HUES64 (cell line): ENCODE results near the gene ROBO2.
A peak's percentile ranks its signal among the peaks of the same experiment; 100 is the strongest.

ENCODE experiments used
- H3K27ac ChIP-seq: 2 replicates; pipeline ENCODE4 v1.7.0; 2013; ENCODE audit warnings: low read depth, low read length, inconsistent platforms
- H3K27me3 ChIP-seq: 2 replicates; pipeline ENCODE4 v1.6.1; 2013; ENCODE audit warnings: mild to moderate bottlenecking, low read length; ENCODE audit not compliant: insufficient read depth
- H3K36me3 ChIP-seq: 2 replicates; pipeline ENCODE4 v1.6.1; 2013; ENCODE audit warnings: mild to moderate bottlenecking, low read length; ENCODE audit not compliant: insufficient read depth
- H3K4me1 ChIP-seq: 2 replicates; pipeline ENCODE4 v1.6.1; 2013; ENCODE audit warnings: mild to moderate bottlenecking, low read length, moderate library complexity; ENCODE audit not compliant: insufficient read depth
- H3K4me3 ChIP-seq: 2 replicates; pipeline ENCODE4 v1.5.1; 2013; ENCODE audit warnings: mild to moderate bottlenecking, low read length, moderate library complexity
- H3K9ac ChIP-seq: 2 replicates; pipeline ENCODE4 v1.6.1; 2013; ENCODE audit warnings: mild to moderate bottlenecking, low read depth, low read length
- H3K9me3 ChIP-seq: 2 replicates; pipeline ENCODE4 v1.6.1; 2013; ENCODE audit warnings: low read depth, low read length; ENCODE audit not compliant: insufficient read depth
- WGBS: fragments of 150-250, 120-280 bp; methylation state at CpG from one replicate; pipeline ENCODE4 v1.1.7; 2013; ENCODE audit warnings: missing lambda C conversion rate; 5-methylcytosine and 5-hydroxymethylcytosine counted together

ROBO2 gene

GRCh38 chr3:77078279-77078678, 38.4 kb downstream of the ROBO2 start:
- Histone ChIP-seq H3K9me3 (no peaks in the 10 kb centered on the region), H3K4me1 (peaks cover 32% of the 10 kb centered on the region), H3K4me3 (no peak overlapping the region), H3K27me3 (no peaks in the 10 kb centered on the region), H3K27ac (no peak overlapping the region), H3K9ac (no peak overlapping the region), H3K36me3 (no peaks in the 10 kb centered on the region)
- 91% methylated on average over 2 of the region's 2 CpGs for WGBS

- WGBS, result 48% methylated on average over 10 of the region's 12 CpGs
- Histone ChIP-seq H3K4me1 (peaks cover 25% of the 10 kb centered on the region), H3K9me3 (no peaks in the 10 kb centered on the region), H3K27ac (peak overlapping the region; percentile 77; the same call in 1 of the 2 replicates), H3K27me3 (no peaks in the 10 kb centered on the region), H3K36me3 (no peaks in the 10 kb centered on the region), H3K4me3 (0 out of 2 replicates have a peak overlapping the region, but pooled peaks have one; percentile 1), H3K9ac (no peak overlapping the region)
These were observed 40.2 kb downstream of the ROBO2 start for GRCh38 chr3:77079988-77080610.

GRCh38 chr3:77081240-77081661, 41.4 kb downstream of the ROBO2 start:
- WGBS, result 95% methylated on average over 3 of the region's 3 CpGs
- Histone ChIP-seq H3K4me1 (peaks cover 25% of the 10 kb centered on the region), H3K9ac (no peak overlapping the region), H3K36me3 (no peaks in the 10 kb centered on the region), H3K27me3 (no peaks in the 10 kb centered on the region), H3K4me3 (no peak overlapping the region), H3K27ac (no peak overlapping the region), H3K9me3 (no peaks in the 10 kb centered on the region)

- no peak overlapping the region for H3K9ac ChIP-seq
- no peaks in the 10 kb centered on the region for H3K27me3 ChIP-seq
- H3K27ac ChIP-seq, result no peak overlapping the region
- 93% methylated on average over 2 of the region's 2 CpGs for WGBS
- no peaks in the 10 kb centered on the region for H3K9me3 ChIP-seq
- H3K4me3 ChIP-seq, result no peak overlapping the region
- peaks cover 21% of the 10 kb centered on the region for H3K4me1 ChIP-seq
- no peaks in the 10 kb centered on the region for H3K36me3 ChIP-seq
These were observed 44.6 kb downstream of the ROBO2 start for GRCh38 chr3:77084511-77084910.

GRCh38 chr3:77086408-77086807, 46.5 kb downstream of the ROBO2 start:
- Histone ChIP-seq H3K27me3 (no peaks in the 10 kb centered on the region), H3K4me1 (peaks cover 3% of the 10 kb centered on the region; the same call in 1 of the 2 replicates), H3K36me3 (no peaks in the 10 kb centered on the region), H3K9ac (no peak overlapping the region), H3K4me3 (no peak overlapping the region), H3K9me3 (no peaks in the 10 kb centered on the region), H3K27ac (no peak overlapping the region)
- WGBS, result 94% methylated on average over 5 of the region's 6 CpGs

GRCh38 chr3:77091809-77092208, 51.9 kb downstream of the ROBO2 start:
- Histone ChIP-seq H3K36me3 (no peaks in the 10 kb centered on the region), H3K9ac (no peak overlapping the region), H3K4me3 (no peak overlapping the region), H3K27me3 (no peaks in the 10 kb centered on the region), H3K27ac (no peak overlapping the region), H3K9me3 (no peaks in the 10 kb centered on the region), H3K4me1 (peaks cover 4% of the 10 kb centered on the region)
- WGBS, result 98% methylated on average over 5 of the region's 5 CpGs

GRCh38 chr3:77093101-77093500, 53.2 kb downstream of the ROBO2 start:
- WGBS, result 69% methylated on average over 2 of the region's 2 CpGs
- no peaks in the 10 kb centered on the region for H3K27me3 ChIP-seq
- H3K27ac ChIP-seq, result no peak overlapping the region

GRCh38 chr3:77096145-77096544, 56.2 kb downstream of the ROBO2 start:
- Histone ChIP-seq H3K9ac (no peak overlapping the region), H3K4me3 (no peak overlapping the region), H3K27ac (no peak overlapping the region), H3K4me1 (peaks cover 4% of the 10 kb centered on the region), H3K36me3 (no peaks in the 10 kb centered on the region), H3K9me3 (no peaks in the 10 kb centered on the region), H3K27me3 (no peaks in the 10 kb centered on the region)
- WGBS, result 94% methylated on average over 1 of the region's 1 CpG

More at GRCh38 chr3:77093101-77093500, 53.2 kb downstream of the ROBO2 start:
- Histone ChIP-seq H3K9me3 (no peaks in the 10 kb centered on the region), H3K36me3 (no peaks in the 10 kb centered on the region), H3K4me3 (no peak overlapping the region), H3K4me1 (peaks cover 4% of the 10 kb centered on the region), H3K9ac (no peak overlapping the region)

- Histone ChIP-seq H3K36me3 (no peaks in the 10 kb centered on the region), H3K9ac (no peak overlapping the region), H3K4me3 (no peak overlapping the region), H3K27me3 (no peaks in the 10 kb centered on the region), H3K9me3 (no peaks in the 10 kb centered on the region), H3K4me1 (peaks cover 4% of the 10 kb centered on the region), H3K27ac (no peak overlapping the region)
- 95% methylated on average over 10 of the region's 12 CpGs for WGBS
These were observed 57.3 kb downstream of the ROBO2 start for GRCh38 chr3:77096966-77097890.

- Histone ChIP-seq H3K4me1 (no peaks in the 10 kb centered on the region), H3K4me3 (no peak overlapping the region), H3K27me3 (no peaks in the 10 kb centered on the region), H3K9me3 (no peaks in the 10 kb centered on the region), H3K27ac (no peak overlapping the region), H3K9ac (no peak overlapping the region), H3K36me3 (no peaks in the 10 kb centered on the region)
- 88% methylated on average over 6 of the region's 6 CpGs for WGBS
These were observed 63.3 kb downstream of the ROBO2 start for GRCh38 chr3:77102951-77103769.

GRCh38 chr3:77122652-77123051, 82.8 kb downstream of the ROBO2 start:
- no peaks in the 10 kb centered on the region for H3K9me3 ChIP-seq
- 84% methylated on average over 2 of the region's 2 CpGs for WGBS
- H3K27ac ChIP-seq, result no peak overlapping the region
- no peaks in the 10 kb centered on the region for H3K36me3 ChIP-seq
- no peak overlapping the region for H3K9ac ChIP-seq
- H3K4me1 ChIP-seq, result no peaks in the 10 kb centered on the region
- H3K4me3 ChIP-seq, result no peak overlapping the region
- no peaks in the 10 kb centered on the region for H3K27me3 ChIP-seq
